GM12874 (cell line): ENCODE measurements around the gene GOSR1.

Experiments
- CTCF ChIP-seq: IDR thresholded peaks from 2 replicates; pipeline ENCODE4 v1.5.1; 2011; ENCODE audit warnings: low read depth, mild to moderate bottlenecking, control low read depth, low read length, moderate library complexity; ENCODE audit not compliant: insufficient read depth

Gene GOSR1

DNA sequence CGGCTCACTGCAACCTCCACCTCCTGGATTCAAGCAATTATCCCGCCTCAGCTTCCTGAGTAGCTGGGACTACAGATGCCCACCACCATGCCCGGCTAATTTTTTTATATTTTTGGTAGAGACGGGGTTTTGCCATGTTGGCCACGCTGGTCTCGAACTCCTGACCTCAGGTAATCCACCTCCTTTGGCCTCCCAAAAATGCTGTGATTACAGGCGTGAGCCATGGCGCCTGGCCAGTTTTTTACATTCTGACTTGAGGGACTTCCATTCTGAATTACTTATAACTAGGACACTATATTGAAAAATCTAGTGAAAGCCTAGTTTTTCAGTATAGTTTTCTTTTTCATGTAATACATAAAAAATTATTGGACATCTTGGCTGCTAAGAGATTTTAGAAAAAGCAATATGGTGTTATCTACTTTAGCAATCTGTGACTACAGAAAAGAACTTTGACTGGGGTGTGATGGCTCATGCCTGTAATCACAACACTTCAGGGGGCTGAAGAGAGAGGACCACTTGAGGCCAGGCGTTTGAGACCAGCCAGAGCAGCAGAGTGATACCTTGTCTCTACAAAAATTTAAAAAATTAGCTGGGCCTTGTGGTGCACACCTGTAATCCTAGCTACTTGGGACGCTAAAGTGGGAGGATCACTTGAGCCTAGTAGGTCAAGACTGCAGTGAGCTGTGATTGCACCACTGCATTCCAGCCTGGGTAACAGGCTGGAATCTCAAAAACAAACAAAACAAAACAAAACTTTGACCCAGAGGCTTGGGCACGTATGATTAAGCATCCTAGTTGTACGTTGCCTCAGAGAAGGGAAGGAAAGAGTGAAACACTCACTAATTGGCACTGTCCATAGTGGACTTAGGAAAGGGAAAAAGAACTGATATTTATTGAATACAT lies 26.8 kb upstream of the GOSR1 start:
- no peak for TF ChIP-seq CTCF

GRCh38 chr17:30454635-30455034 lies 22.6 kb upstream of the GOSR1 start:
- no peak for TF ChIP-seq CTCF

- no peak for TF ChIP-seq CTCF
Observed at GRCh38 chr17:30458371-30458770, 18.8 kb upstream of the GOSR1 start.

- no peak for TF ChIP-seq CTCF
Observed at GRCh38 chr17:30468465-30468864, 8.7 kb upstream of the GOSR1 start.

GRCh38 chr17:30472238-30472890 lies 4.8 kb upstream of the GOSR1 start:
- TF ChIP-seq CTCF = no peak

DNA sequence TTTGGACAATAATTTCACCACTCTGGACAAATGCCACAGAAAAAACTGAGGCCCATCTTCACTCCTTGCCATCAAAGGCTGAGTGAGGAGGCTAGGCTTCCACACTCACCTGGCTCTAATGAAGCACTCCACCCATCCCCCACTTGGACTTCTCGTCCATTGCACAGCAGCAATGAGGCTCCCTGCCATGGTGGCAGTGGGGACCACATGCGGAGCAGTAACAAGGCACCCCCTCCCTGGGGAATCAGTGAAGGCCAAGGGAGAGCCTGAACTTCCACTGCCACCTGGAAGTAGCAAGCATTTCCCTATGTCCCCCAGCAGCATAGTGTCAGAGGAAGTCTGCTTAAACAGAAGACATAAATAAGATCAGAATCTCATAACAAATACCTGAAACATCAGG lies 2.0 kb upstream of the GOSR1 start:
- TF ChIP-seq CTCF = no peak

DNA sequence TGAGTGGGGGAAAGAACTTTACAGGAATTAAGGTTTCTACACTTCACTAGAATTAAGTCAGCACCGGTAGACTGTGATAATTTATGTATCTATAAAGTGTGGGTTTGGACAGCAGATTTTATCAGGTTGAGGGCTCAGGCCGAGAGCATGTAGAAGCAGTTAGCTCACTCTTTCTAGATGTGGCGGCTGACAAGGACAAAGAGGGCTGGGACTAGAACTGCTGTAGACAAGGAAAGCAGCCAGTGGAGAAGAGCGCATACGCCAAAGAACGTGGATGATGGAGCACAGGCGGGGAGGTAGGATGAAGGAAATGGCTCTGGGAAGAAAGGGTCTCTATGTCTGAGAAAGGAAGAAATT lies 504 bp upstream of the GOSR1 start:
- no peak for TF ChIP-seq CTCF
